D721Med (cell line): ENCODE results near the gene DOCK3.

ENCODE experiments used
- DNase-seq: peaks from one replicate; pipeline ENCODE4 v3.0.0; 2011; ENCODE audit warnings: low spot score; ENCODE audit not compliant: insufficient read length
- FAIRE-seq: peaks from 2 replicates; lab custom pipeline; 2011; peaks lifted over from hg19 to GRCh38; lab: Jason Lieb, UNC
- CTCF ChIP-seq: IDR thresholded peaks from 2 replicates; pipeline ENCODE4 v1.5.1; 2012; ENCODE audit warnings: mild to moderate bottlenecking, control low read depth; ENCODE audit not compliant: insufficient read depth; ENCODE audit errors: missing control alignments

The DOCK3 gene

GRCh38 chr3:51388286-51389029 is 713.7 kb downstream of the DOCK3 start:
- TF ChIP-seq CTCF: no peak
- FAIRE-seq (no peak), DNase-seq (no peak)

GRCh38 chr3:51389423-51390183 is 714.9 kb downstream of the DOCK3 start:
- peak; percentile 68 for TF ChIP-seq CTCF
- DNase-seq (peak; percentile 61), FAIRE-seq (no peak)

GRCh38 chr3:51390246-51391074 is 715.7 kb downstream of the DOCK3 start:
- TF ChIP-seq CTCF: no peak
- DNase-seq (no peak), FAIRE-seq (no peak)

GRCh38 chr3:51391075-51391565 is 716.4 kb downstream of the DOCK3 start, which contains the start of gene RBM15B:
TSS of gene RBM15B (plus strand) at chr3:51391285. CDS start at chr3:51391400, 115 bp downstream.
- FAIRE-seq (no peak), DNase-seq (peak; percentile 97)
- peak; percentile 71 for TF ChIP-seq CTCF

- FAIRE-seq: no peak
- no peak for DNase-seq
- TF ChIP-seq CTCF: no peak
These were observed 717.0 kb downstream of the DOCK3 start for GRCh38 chr3:51391566-51392354.

GRCh38 chr3:51392355-51393133 is 717.8 kb downstream of the DOCK3 start:
- no peak for TF ChIP-seq CTCF
- DNase-seq (no peak), FAIRE-seq (no peak)
